HG03097 (cell line): ENCODE measurements around the gene EPOP.

ENCODE experiments used
- ATAC-seq: cut with Tn5 transposase; IDR thresholded peaks from one replicate; pipeline ENCODE4 v1.9.1; 2021; ENCODE audit not compliant: unreplicated experiment, low FRiP score

EPOP gene

GRCh38 chr17:38674749-38675615 lies at the start of gene EPOP:
TSS of gene EPOP (minus strand) at chr17:38674957. CDS start at chr17:38674495, 462 bp downstream.
- peak; percentile 53 for ATAC-seq

- no peak for ATAC-seq
Observed at GRCh38 chr17:38721802-38722201, 47.0 kb upstream of the EPOP start.

GRCh38 chr17:38720941-38721340 lies 46.2 kb upstream of the EPOP start:
- ATAC-seq: no peak

GRCh38 chr17:38719943-38720641 lies 45.3 kb upstream of the EPOP start:
- ATAC-seq: no peak

- ATAC-seq: no peak
Observed at GRCh38 chr17:38719289-38719942, 44.7 kb upstream of the EPOP start.

- ATAC-seq: no peak
Observed at GRCh38 chr17:38717139-38717745, 42.5 kb upstream of the EPOP start.

GRCh38 chr17:38716368-38717005 lies 41.7 kb upstream of the EPOP start:
- no peak for ATAC-seq

- ATAC-seq: no peak
Observed at GRCh38 chr17:38715216-38715943, 40.6 kb upstream of the EPOP start.

- ATAC-seq: no peak
Observed at GRCh38 chr17:38713456-38714075, 38.8 kb upstream of the EPOP start.

GRCh38 chr17:38712593-38712992 lies 37.8 kb upstream of the EPOP start:
- ATAC-seq: no peak

- ATAC-seq: no peak
Observed at GRCh38 chr17:38711792-38712571, 37.2 kb upstream of the EPOP start.

GRCh38 chr17:38710985-38711384 lies 36.2 kb upstream of the EPOP start:
- no peak for ATAC-seq

GRCh38 chr17:38710604-38710962 lies 35.8 kb upstream of the EPOP start:
- ATAC-seq: no peak

- no peak for ATAC-seq
Observed at GRCh38 chr17:38709864-38710603, 35.3 kb upstream of the EPOP start.

GRCh38 chr17:38709104-38709820 lies 34.5 kb upstream of the EPOP start:
- no peak for ATAC-seq

- ATAC-seq: no peak
Observed at GRCh38 chr17:38707678-38708351, 33.1 kb upstream of the EPOP start.
